Activated naive CD4-positive, alpha-beta T cell treated with anti-CD3 and anti-CD28 coated beads, Interleukin-2, amount 10 ng/mL, durations not matched to agents 7 days and 5 days (primary cell): Measurements from ENCODE around the gene CISTR.

Experiments
- CTCF ChIA-PET: fragments of 350-600 bp; sonication (Branson Sonifier 250); formaldehyde crosslinking; loops from one replicate; lab custom pipeline; 2021; ENCODE audit warnings: antibody characterized with exemption; lab: Charles Lee
- DNase-seq: peaks from one replicate; pipeline ENCODE4 v3.0.0-alpha.2; 2020
- H3K27ac Mint-ChIP-seq: one replicate; pipeline ENCODE4 v1.8.0; 2021; ENCODE audit warnings: mild to moderate bottlenecking, moderate library complexity, mixed read lengths
- H3K27me3 Mint-ChIP-seq: one replicate; pipeline ENCODE4 v1.8.0; 2021; ENCODE audit warnings: mild to moderate bottlenecking, mixed read lengths
- H3K36me3 Mint-ChIP-seq: one replicate; pipeline ENCODE4 v1.8.0; 2021; ENCODE audit warnings: mixed read lengths
- H3K4me1 Mint-ChIP-seq: one replicate; pipeline ENCODE4 v1.8.0; 2021; ENCODE audit warnings: mixed read lengths
- H3K4me3 Mint-ChIP-seq: one replicate; pipeline ENCODE4 v1.8.0; 2021; ENCODE audit warnings: mild to moderate bottlenecking, moderate library complexity, mixed read lengths
- H3K9me3 Mint-ChIP-seq: one replicate; pipeline ENCODE4 v1.8.0; 2021; ENCODE audit warnings: mixed read lengths

Gene CISTR

GRCh38 chr12:53714004-53714403 lies 37.8 kb downstream of the CISTR start:
- CTCF ChIA-PET = interaction anchor here (0.7 to 2.5 kb wide), 6 partner anchors 9 to 38 kb away, joined by 3 to 11 read pairs (median 4); partner anchors contain the start of gene ATP5MC2
- Mint-ChIP-seq H3K9me3 (no peaks in the 10 kb centered on the region), H3K4me1 (no peaks in the 10 kb centered on the region), H3K36me3 (peaks cover 7% of the 10 kb centered on the region), H3K27ac (no peak overlapping the region), H3K4me3 (no peak overlapping the region), H3K27me3 (peaks cover 6% of the 10 kb centered on the region)
- DNase-seq = no peak

DNA sequence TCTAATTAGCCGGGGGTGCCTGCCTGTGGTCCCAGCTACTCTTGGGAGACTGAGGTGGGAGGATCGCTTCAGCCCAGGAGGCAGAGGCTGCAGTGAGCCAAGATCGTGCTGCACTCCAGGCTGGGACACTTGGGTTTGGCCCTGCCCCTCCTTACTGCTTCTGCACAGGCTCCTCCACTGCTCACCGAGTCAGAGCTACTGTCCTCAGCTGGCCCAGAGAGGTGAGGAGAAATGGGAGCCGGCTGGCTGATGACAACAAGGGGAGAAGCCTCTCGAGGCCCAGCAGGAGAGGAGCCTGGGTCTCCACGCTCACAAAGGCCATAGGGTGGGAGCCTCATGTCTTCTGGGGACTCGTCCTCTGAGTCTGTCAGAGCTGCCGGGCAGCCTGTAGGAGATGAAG lies 38.3 kb downstream of the CISTR start:
- no peak for DNase-seq
- Mint-ChIP-seq H3K36me3 (peaks cover 7% of the 10 kb centered on the region), H3K4me1 (no peaks in the 10 kb centered on the region), H3K9me3 (no peaks in the 10 kb centered on the region), H3K4me3 (no peak overlapping the region), H3K27ac (no peak overlapping the region), H3K27me3 (peaks cover 10% of the 10 kb centered on the region)
- CTCF ChIA-PET = interaction anchor here (0.7 to 2.5 kb wide), 7 partner anchors 9 to 37 kb away, joined by 3 to 11 read pairs (median 4); partner anchors contain the start of gene ATP5MC2

- CTCF ChIA-PET = no interaction called here
- Mint-ChIP-seq H3K36me3 (peaks cover 4% of the 10 kb centered on the region), H3K4me1 (no peaks in the 10 kb centered on the region), H3K27me3 (peaks cover 18% of the 10 kb centered on the region), H3K4me3 (no peak overlapping the region), H3K9me3 (no peaks in the 10 kb centered on the region), H3K27ac (no peak overlapping the region)
- no peak for DNase-seq
Measured at GRCh38 chr12:53712059-53712643, 39.6 kb downstream of the CISTR start.

- peaks cover 30% of the 10 kb centered on the region for H3K27me3 Mint-ChIP-seq
Measured at GRCh38 chr12:53710091-53710490, 41.7 kb downstream of the CISTR start.

GRCh38 chr12:53709671-53710070 lies 42.1 kb downstream of the CISTR start:
- H3K4me3 Mint-ChIP-seq = no peak overlapping the region
- DNase-seq = no peak
- no peaks in the 10 kb centered on the region for H3K9me3 Mint-ChIP-seq
- H3K4me1 Mint-ChIP-seq = no peaks in the 10 kb centered on the region
- CTCF ChIA-PET = interaction anchor here (0.6 to 7.0 kb wide), 3 partner anchors 35 to 96 kb away, joined by 3 to 70 read pairs (median 5); no protein-coding TSS in a partner anchor
- no peak overlapping the region for H3K27ac Mint-ChIP-seq
- peaks cover 35% of the 10 kb centered on the region for H3K27me3 Mint-ChIP-seq
- peaks cover 3% of the 10 kb centered on the region for H3K36me3 Mint-ChIP-seq

More at GRCh38 chr12:53710091-53710490, 41.7 kb downstream of the CISTR start:
- CTCF ChIA-PET = interaction anchor here (0.6 to 7.0 kb wide), 3 partner anchors 35 to 96 kb away, joined by 3 to 70 read pairs (median 5); no protein-coding TSS in a partner anchor
- H3K27ac Mint-ChIP-seq = no peak overlapping the region
- no peak for DNase-seq
- no peaks in the 10 kb centered on the region for H3K4me1 Mint-ChIP-seq
- peaks cover 3% of the 10 kb centered on the region for H3K36me3 Mint-ChIP-seq
- H3K4me3 Mint-ChIP-seq = no peak overlapping the region
- no peaks in the 10 kb centered on the region for H3K9me3 Mint-ChIP-seq

DNA sequence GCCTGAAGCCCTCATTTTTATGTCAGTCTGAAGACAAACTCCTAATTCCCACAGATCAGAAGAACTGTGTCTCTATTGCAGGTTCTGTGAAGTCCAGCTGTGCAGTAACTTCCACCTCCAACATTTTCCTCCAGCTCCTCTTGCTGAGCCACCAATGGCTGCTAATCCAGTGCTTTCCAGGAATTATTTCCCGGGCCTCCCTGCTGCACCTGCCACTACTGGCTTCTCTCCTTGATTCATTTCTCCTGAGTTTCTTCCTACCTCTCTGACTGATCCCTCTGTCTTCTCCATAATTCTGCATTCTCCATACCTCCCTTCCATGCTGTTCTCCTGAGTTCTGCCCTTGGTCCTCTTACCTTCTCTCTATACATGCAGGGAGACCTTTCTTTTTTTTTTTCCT lies 45.7 kb downstream of the CISTR start:
- Mint-ChIP-seq H3K9me3 (no peaks in the 10 kb centered on the region), H3K27me3 (peaks cover 64% of the 10 kb centered on the region), H3K27ac (no peak overlapping the region), H3K4me3 (no peak overlapping the region), H3K4me1 (peaks cover 2% of the 10 kb centered on the region), H3K36me3 (no peaks in the 10 kb centered on the region)
- no peak for DNase-seq
- CTCF ChIA-PET = interaction anchor here (7.0 kb wide), 1 partner anchor 39 kb away, joined by 70 read pairs; no protein-coding TSS in a partner anchor

DNA sequence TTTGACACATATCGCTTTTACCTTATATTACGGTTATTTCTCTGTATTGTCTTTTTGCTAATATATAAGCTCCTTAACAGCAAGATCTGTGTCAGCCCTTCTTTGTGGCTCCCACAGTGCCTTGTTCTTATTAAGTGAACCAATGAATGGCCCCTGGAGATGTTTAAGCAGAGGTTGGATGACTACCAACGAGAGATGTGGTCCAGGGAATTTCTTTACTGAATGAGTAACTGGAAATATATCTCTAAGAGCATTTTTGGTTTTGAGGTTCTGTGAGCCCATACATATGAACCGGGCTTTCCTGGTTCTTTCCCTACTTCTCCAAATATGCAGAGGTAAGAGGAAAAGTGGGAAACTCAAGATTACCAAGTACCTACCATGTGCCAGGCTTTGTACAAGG lies 48.0 kb downstream of the CISTR start:
- no peak overlapping the region for H3K4me3 Mint-ChIP-seq
- peaks cover 2% of the 10 kb centered on the region for H3K4me1 Mint-ChIP-seq
- H3K27me3 Mint-ChIP-seq = peaks cover 76% of the 10 kb centered on the region
- no peaks in the 10 kb centered on the region for H3K9me3 Mint-ChIP-seq
- H3K36me3 Mint-ChIP-seq = no peaks in the 10 kb centered on the region
- DNase-seq = no peak
- no peak overlapping the region for H3K27ac Mint-ChIP-seq
- CTCF ChIA-PET = interaction anchor here (1.0 to 2.7 kb wide), 3 partner anchors 18 to 84 kb away, joined by 3 to 136 read pairs (median 4); no protein-coding TSS in a partner anchor

DNA sequence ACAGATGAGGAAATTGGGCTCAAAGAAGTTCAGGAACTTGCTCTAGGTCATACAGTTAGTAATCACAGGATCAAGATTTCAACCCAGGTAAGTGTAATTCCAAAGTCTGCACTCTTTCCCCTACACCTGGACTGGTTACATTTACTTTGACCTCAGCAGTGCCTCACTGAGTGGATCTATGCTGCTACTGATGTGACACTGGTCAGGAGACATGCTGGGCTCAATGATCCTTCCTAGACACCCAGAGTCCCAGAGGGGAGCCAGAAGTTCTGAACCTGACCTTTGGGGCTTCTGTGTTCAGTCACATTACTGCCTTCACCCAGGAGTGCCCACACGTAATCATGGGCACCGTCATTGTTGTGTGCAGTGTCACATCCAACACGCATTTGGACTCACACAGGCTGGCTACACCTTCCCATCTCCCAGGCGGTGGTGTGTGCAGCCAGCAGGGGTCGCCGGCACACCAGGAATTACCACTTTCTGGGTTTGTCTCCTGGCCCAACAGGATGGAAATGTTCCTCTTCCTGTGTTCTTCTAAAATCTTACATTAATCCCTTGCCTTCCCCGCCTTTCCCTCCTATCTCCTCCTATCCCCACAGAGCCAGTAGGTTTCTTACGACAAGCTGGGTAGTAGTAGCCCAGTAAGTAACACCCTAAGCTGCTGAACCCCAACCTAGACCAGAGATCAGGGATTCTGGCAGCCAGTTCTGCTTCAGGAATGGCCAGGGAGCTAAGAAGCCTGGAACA lies 50.1 kb downstream of the CISTR start:
- Mint-ChIP-seq H3K27ac (no peak overlapping the region), H3K4me1 (peaks cover 6% of the 10 kb centered on the region), H3K9me3 (no peaks in the 10 kb centered on the region), H3K4me3 (no peak overlapping the region), H3K27me3 (peaks cover 88% of the 10 kb centered on the region), H3K36me3 (peaks cover 2% of the 10 kb centered on the region)
- CTCF ChIA-PET = interaction anchor here (0.6 to 2.7 kb wide), 16 partner anchors 10 to 158 kb away, joined by 3 to 136 read pairs (median 4); partner anchors contain the start of gene CALCOCO1
- DNase-seq = peak; percentile 85

- Mint-ChIP-seq H3K4me3 (no peak overlapping the region), H3K36me3 (peaks cover 2% of the 10 kb centered on the region), H3K9me3 (no peaks in the 10 kb centered on the region), H3K4me1 (peaks cover 15% of the 10 kb centered on the region), H3K27ac (no peak overlapping the region), H3K27me3 (peaks cover 90% of the 10 kb centered on the region)
- CTCF ChIA-PET = interaction anchor here (0.6 to 9.8 kb wide), 10 partner anchors 11 to 83 kb away, joined by 3 to 165 read pairs (median 4); partner anchors contain the start of gene ATP5MC2
- no peak for DNase-seq
Measured at GRCh38 chr12:53700567-53700966, 51.2 kb downstream of the CISTR start.

DNA sequence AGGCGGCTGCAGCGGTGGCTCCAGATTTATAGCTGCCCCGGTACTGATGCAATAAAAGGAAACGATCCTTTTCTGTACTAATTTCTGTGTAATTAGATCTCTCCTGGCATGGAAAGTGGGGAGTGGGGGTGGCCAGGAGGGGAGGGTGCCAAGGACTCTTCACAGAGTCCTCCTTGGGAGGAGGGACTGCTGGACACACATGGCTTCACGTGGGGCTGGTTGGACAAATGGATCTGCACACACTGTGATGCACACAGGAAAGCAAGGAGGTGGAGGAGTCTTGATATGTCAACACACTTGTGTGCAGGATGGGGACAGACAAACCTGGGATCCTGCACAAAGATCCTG lies 52.1 kb downstream of the CISTR start:
- H3K9me3 Mint-ChIP-seq = no peaks in the 10 kb centered on the region
- H3K36me3 Mint-ChIP-seq = peaks cover 2% of the 10 kb centered on the region
- no peak for DNase-seq
- CTCF ChIA-PET = interaction anchor here (0.8 to 9.8 kb wide), 10 partner anchors 8 to 84 kb away, joined by 3 to 165 read pairs (median 4); partner anchors contain the start of gene ATP5MC2
- no peak overlapping the region for H3K27ac Mint-ChIP-seq
- peaks cover 91% of the 10 kb centered on the region for H3K27me3 Mint-ChIP-seq
- H3K4me3 Mint-ChIP-seq = no peak overlapping the region
- peaks cover 23% of the 10 kb centered on the region for H3K4me1 Mint-ChIP-seq

GRCh38 chr12:53698948-53699677 lies 52.7 kb downstream of the CISTR start:
- Mint-ChIP-seq H3K9me3 (no peaks in the 10 kb centered on the region), H3K4me3 (no peak overlapping the region), H3K27ac (no peak overlapping the region), H3K27me3 (peaks cover 91% of the 10 kb centered on the region), H3K4me1 (peaks cover 27% of the 10 kb centered on the region), H3K36me3 (peaks cover 2% of the 10 kb centered on the region)
- DNase-seq = no peak
- CTCF ChIA-PET = interaction anchor here (0.6 to 9.8 kb wide), 9 partner anchors 9 to 66 kb away, joined by 3 to 165 read pairs (median 4); partner anchors contain the start of genes ATP5MC2 and CALCOCO1

GRCh38 chr12:53696655-53697331 lies 55.0 kb downstream of the CISTR start:
- Mint-ChIP-seq H3K4me3 (no peak overlapping the region), H3K27ac (peak overlapping the region; percentile 12), H3K9me3 (no peaks in the 10 kb centered on the region), H3K4me1 (peaks cover 25% of the 10 kb centered on the region), H3K27me3 (peaks cover 91% of the 10 kb centered on the region), H3K36me3 (peaks cover 2% of the 10 kb centered on the region)
- no peak for DNase-seq
- CTCF ChIA-PET = interaction anchor here (0.6 to 9.8 kb wide), 3 partner anchors 42 to 710 kb away, joined by 3 to 165 read pairs (median 3); no protein-coding TSS in a partner anchor
